ENCODE measurements around the gene ARHGAP24.

GRCh38 chr4:85684676-85685075 lies 209.7 kb downstream of the ARHGAP24 start:
- TF ChIP-seq POLR2AphosphoS5 (IDR thresholded peaks at IDR 0.05; ENCODE audit: low read depth, low read length) = no peak
- no peak for TF ChIP-seq CTCF (IDR thresholded peaks at IDR 0.05)
- TF ChIP-seq TCF7L2 (IDR thresholded peaks at IDR 0.05; ENCODE audit: low read depth, low read length) = no peak
